Stimulated activated CD4-positive, alpha-beta T cell treated with anti-CD3 and anti-CD28 coated beads, Interleukin-4, amount 100 ng/mL, for 24 hours (primary cell): ENCODE data around the gene LIPG.

Experiments
- DNase-seq: peaks from one replicate; pipeline ENCODE4 v3.0.0-alpha.2; 2020

The LIPG gene

DNA sequence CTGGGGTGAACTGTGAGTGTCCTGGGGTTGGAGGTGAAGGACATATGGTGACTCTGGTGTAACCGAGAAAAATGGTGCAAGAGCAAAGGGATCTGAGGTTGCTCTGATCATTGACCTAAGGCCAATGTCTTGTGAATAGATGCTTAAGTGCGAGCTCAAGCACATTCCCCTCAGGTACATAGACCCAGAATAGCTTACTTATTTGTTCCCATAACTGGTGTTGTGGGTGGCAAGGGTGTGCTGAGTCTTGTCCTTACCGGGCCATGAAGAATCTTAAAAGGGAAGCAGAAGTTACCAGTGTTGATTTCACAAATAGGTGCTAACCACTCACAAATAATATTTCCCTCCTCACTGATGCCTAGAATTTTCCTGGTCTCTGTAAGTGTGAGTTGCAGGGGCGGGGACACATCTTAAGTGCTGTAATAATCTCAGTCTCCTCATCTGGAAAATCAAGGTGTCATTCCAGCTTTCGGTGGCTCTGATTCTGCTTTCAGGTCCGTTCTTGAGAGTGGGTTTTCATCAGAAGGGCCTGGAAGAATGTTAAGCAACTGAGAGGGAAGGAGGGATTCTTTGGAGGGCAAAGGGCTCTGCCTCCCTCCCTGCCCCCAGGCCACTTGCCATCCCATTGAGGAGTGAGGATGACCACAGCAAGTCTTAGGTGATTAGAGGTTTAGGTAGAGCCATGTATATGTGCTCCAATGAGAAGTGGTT lies 54.9 kb downstream of the LIPG start:
- no peak for DNase-seq

GRCh38 chr18:49617329-49617695 lies 55.5 kb downstream of the LIPG start:
- no peak for DNase-seq

- DNase-seq = no peak
Measured at GRCh38 chr18:49617865-49618264, 56.0 kb downstream of the LIPG start.

- no peak for DNase-seq
Measured at GRCh38 chr18:49618742-49619681, 57.2 kb downstream of the LIPG start.

- no peak for DNase-seq
Measured at GRCh38 chr18:49619801-49620200, 57.9 kb downstream of the LIPG start.

DNA sequence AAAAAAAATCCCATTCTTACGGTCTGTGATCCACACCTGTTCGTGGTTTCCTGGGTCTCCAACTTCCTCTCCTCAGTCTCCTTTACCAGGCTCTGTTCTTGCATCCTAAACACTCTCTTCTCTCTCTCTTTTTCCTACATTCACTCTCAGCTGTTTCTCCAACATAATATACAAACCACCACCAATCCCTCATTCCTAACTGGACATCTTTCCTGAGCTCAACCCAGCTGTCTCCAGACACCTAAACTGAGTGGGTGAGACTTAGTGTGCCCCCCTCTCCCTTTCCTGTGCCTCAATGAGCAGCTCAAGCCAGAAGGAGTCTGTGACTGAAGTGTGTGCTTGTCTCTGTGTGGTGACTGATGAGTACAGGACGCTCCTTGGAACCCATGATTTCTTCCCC lies 59.4 kb downstream of the LIPG start:
- no peak for DNase-seq

- no peak for DNase-seq
Measured at GRCh38 chr18:49621717-49622351, 60.0 kb downstream of the LIPG start.

DNA sequence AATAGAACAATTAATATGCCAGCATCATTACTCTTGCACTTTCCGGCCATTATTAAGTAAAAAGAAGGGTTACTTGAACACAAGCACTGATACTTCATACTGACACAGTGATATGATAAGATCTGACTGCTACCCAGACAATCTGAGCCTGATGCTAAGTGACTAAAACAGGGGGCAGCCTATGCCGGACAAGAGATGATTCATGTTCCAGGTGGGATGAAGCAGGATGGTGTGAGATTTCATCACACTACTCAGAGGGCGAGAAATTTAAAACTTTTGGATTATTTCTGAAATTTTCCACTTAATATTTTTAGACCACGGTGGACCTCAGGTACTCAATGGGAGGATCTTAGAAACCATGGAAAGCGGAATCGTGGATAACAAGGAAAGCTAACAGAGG lies 61.7 kb downstream of the LIPG start:
- DNase-seq = no peak

DNA sequence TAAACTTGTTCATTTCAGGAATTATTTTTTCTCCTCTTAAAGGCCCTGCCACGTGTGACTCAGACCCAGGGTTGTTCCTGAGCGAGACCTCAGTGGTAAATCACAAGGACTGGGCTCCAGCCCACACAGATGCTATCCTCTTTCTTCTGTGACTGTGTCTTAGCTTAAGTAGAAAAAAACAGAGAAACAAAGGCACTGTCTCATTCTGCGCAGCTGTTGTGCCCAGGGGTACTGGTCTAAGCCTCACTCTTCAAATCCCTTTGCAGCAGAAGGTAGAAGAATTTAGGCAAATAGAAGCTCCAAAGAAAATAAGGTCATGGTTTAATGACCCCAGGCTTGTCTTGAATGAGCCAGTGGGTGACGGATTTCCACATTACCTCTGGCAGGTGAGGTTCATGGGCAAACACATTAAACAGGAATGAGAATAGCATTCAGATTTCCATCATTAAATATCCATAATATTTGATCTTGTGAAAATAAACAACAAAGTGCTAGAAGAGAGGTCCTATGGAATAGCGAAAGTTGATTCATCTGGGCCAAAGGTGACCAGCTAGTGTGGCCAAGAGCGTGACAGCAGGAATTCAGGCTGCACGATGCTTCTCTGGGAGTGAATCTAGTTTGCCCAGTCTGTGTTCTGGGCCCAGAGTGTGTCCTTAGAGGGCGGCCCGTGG lies 63.3 kb downstream of the LIPG start:
- DNase-seq = no peak

DNA sequence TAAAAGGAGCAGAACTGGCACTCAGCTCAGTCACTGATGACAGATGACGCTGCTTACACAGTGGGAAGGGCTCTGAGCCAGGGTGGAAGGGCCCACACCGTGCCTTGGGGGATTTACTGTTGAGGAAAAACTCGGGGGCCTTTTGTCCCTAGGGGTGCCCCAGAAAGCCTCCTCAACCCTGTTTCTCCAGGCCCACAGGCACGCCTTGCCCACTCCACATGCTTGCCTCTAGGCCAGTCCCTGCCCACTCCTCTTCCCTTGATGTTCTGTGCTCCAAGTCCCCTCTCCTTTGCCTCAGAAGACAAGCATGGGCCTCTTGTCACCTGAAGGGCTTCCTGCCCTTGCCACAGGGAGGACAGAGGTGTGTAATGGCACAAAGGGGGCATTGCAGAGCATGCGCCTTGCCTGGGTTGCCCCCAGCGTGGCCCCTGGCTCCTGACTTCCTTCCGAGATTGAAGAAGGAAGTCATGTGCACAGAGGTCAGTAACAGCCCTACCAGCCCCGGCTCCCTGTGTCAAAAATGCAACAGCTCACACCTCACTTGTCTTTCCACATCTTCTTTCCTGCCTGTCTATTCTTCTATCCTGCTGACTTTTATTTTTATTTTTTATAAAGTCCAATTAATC lies 65.1 kb downstream of the LIPG start:
- DNase-seq = no peak

DNA sequence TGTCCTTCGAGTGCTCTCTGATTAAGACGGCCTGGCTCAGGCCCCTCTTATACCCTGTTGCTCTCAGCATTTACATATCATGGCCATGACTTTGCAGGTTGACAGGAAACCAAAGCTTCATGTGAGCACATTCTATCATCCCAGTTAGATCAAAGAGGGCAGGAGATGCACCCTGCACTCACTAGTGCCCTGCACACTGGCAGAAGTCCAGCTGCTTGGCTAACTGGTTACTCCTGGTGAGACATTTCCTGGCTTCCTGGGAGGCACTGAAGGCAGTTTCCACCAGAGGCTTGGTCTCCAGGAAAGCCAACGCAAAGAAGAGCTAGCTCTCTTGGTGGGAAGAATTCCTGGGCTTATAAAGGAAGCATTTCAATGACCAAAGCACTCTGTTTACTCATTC lies 66.3 kb downstream of the LIPG start:
- no peak for DNase-seq

DNA sequence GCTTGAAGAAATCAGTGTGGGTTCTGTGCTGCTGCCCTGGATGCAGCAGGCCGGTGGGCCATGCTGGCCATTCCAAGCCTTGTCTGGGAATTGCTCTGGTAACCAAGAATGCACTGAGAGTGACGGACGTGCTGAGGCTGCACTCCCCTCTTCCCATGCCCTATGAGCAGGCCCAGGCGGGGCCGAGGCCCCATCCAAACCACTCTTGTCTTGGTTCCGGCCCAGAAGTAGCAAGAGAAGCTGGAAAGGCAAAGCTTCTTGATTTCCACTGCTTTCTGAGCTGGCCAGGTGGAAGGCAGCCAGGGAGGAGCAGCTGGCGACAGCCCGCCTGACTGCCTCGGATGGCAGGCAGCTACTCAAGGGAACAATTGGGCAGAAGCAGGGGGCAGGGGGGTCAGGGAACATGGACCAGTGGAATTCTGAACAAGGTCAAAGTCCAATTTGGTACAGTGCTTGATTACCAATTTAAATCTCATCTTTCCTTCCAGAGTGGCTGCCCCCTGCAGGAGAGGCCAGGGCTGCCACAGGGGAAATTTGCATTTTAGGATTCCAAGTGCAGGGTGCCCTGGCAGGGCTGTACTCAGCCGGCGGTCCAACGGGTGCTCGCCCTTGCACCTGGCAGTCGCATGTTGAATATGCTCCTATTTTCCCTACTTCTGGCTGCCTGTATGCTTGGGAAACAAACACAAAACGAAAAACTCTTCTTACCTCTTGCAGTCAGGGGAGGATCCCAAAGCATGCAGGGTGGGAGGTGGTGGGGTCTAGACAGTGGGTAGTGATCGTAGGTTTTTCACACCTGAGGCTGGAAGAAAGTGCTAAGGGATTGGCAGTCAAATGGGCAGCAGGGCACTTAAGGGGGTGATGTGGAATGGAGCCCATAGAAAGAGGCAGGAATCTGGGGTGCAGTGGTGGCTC lies 67.3 kb downstream of the LIPG start:
- no peak for DNase-seq

DNA sequence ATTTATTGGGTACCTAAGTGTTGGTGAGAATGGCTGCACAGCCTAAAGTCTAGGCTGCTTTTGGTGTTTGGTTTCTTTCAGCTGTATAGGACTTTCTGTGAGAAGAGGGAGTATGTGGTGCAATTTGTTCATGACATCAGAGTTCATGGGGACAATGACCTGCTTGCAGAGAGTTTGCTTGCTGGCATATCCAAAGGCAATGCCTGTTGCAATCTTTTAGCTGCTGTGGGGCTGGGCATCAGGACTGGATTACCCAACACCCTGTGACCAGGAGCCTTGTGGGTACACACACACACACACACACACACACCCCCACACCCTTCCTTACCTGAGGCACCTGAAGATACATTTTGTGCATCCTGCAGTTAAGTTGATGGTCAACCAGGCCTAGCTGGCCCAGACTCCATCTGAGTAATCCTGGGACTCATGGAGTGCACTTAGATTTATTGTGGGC lies 68.4 kb downstream of the LIPG start:
- DNase-seq = no peak

GRCh38 chr18:49631146-49631866 lies 69.4 kb downstream of the LIPG start:
- DNase-seq = no peak

GRCh38 chr18:49632588-49632987 lies 70.7 kb downstream of the LIPG start:
- DNase-seq = no peak

DNA sequence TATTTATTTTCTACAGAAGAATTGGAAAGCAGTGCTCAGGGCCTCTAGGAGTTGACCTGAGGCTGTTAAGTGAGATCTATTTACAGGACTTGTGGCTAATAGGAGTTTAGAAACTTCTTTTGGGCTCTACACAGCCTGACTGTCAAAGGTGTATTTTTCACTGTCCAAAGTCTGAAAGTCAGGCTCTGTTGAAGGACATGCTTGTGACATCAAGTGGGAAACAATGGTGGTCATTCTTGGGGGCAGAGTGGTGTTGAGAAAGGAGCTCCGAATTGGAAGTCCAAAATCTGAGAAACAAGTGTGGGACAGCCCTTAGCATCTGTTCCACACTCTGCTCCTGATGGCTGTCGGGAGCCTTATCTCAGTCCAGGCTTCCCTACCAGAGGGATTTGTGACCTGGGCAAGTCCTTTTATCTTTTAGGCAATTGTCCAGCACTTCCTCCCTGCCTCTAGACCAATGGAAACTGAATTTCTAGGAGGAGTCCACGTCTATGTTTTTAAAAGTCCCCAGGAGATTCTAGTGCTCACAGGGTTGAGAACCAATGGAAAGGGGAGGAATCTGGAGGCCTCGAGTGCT lies 76.4 kb downstream of the LIPG start:
- DNase-seq = no peak

DNA sequence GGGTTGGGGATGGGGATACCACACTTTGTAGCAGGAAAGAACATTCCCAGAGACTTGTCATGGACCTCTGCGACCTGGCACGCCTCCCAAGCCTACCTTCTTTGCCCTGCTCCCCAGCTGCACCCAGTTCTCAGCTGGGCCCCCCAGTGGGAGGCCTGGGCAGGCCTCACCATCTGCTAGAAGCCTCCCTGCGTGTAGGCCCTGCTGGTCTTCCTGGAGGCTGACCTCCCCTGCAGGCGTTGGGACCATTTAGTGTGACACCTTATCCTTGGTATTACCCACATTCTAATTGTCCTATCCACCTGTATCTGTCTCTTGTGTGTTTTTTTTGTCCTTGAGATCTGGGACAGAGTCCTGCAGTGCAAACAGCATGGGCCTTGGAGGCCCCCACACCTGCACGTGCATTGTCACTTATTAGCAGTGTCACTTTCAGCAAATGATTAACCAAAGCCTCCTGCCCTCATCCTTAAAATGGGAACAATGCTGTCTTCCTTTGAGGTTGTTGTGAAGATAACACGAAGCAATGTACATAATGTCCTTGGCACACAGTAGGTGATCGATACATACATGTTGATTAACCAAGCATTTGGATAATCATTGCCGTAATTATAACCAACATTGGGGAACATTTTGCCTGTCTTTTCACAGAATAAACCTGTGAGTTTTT lies 77.2 kb downstream of the LIPG start:
- no peak for DNase-seq

DNA sequence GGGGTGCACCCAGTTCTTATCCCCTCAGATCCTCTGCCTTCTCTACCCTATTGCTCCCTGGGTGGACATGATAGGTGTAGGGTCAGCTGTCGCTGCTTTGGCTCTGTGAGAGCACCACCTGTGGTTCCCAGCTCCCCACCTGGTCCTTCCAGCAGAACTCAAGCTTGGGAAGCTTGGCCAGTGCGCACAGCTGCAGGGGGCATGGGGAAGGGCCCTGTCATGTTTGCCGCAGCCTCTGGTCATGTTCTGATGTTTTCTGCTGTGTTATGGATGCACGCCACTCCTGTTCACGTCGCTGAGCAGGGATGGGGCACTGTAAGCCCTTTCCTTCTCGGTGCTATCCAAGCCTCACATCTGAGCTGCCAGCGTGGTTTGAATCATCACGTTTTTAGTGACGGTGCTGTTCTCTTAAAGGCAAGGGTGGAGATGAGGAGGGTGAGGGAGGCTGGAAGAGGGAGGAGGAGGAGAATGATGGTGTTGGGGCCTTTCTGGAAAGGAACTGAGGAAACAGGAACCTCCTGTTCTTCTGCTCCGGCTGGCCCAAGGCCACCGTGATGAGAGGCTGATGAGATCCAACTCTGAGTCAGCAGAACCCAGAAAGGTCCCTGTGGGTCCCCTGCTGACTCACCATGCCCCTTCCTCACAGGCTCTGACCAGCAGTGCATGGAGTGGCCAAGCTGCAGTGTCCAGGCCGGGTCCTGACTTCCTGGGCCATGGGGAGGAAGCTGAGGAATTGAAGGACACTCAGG lies 78.0 kb downstream of the LIPG start:
- no peak for DNase-seq

DNA sequence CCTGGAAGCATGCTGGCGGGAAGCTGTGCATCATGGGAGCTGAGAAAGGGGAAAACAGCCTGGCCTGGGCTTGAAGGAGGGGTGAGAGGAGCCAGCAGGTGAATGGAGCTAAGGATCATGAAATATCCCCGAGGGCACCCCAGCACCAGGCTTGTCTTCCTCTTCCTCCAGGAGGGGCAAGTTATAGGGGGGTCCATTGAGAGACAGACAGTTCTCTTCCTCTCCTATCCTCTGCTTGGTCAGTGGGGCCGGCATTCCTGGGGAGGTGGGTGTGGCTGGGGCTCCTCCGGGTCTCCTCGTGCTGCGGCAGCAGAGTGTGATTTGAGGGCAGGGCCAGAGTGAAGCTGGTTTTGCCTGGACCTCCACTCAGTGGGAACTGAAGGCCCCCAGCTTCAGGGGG lies 78.9 kb downstream of the LIPG start:
- DNase-seq = no peak
